ENCODE measurements around the gene PRSS33.

PRSS33 gene

GRCh38 chr16:2782583-2783351, 4.6 kb downstream of the PRSS33 start:
- intact Hi-C loops (cut with DNase I): loop anchor here (10.0 kb wide), 1 partner anchor 82 kb away; no protein-coding TSS in a partner anchor
- DNase-seq: peak in 2 of 42 donors; percentile 14 to 19

GRCh38 chr16:2779978-2780898, 7.1 kb downstream of the PRSS33 start:
- peak in 2 of 42 donors; percentile 19 to 21 for DNase-seq
- intact Hi-C loops (cut with DNase I): loop anchor here (10.0 kb wide), 1 partner anchor 85 kb away; no protein-coding TSS in a partner anchor

GRCh38 chr16:2779151-2779920, 8.0 kb downstream of the PRSS33 start:
- intact Hi-C loops (cut with DNase I): no loop called here
- DNase-seq: peak in 2 of 42 donors; percentile 26 to 28

- intact Hi-C loops (cut with DNase I): no loop called here
Observed at GRCh38 chr16:2778630-2778958, 8.8 kb downstream of the PRSS33 start.

GRCh38 chr16:2777903-2778629, 9.3 kb downstream of the PRSS33 start:
- intact Hi-C loops (cut with DNase I): loop anchor here (1.0 kb wide), 1 partner anchor 26 kb away; the partner anchor contains the start of gene SRRM2
- peak in 19 of 42 donors; percentile 15 to 59 (median 35) for DNase-seq

More at GRCh38 chr16:2778630-2778958, 8.8 kb downstream of the PRSS33 start:
- peak in 2 of 42 donors; percentile 28 to 32 for DNase-seq

- intact Hi-C loops (cut with DNase I): loop anchor here (1.0 kb wide), 1 partner anchor 25 kb away; the partner anchor contains the start of gene SRRM2
- peak; percentile 44 to 93 (median 85) for DNase-seq
Observed at GRCh38 chr16:2777231-2777902, 10.0 kb downstream of the PRSS33 start, which contains the start of gene ELOB. ELOB (minus strand) TSS chr16:2777280; CDS start chr16:2777239, 41 bp downstream.

- DNase-seq: peak in 8 of 42 donors; percentile 15 to 51 (median 34)
- intact Hi-C loops (cut with DNase I): loop anchor here (1.0 kb wide), 1 partner anchor 24 kb away; the partner anchor contains the start of gene SRRM2
Observed at GRCh38 chr16:2776500-2777139, 10.7 kb downstream of the PRSS33 start.

- intact Hi-C loops (cut with DNase I): no loop called here
- DNase-seq: no peak
Observed at GRCh38 chr16:2775765-2776499, 11.4 kb downstream of the PRSS33 start.

- intact Hi-C loops (cut with DNase I): no loop called here
- DNase-seq: no peak
Observed at GRCh38 chr16:2775131-2775716, 12.1 kb downstream of the PRSS33 start.

- DNase-seq: no peak
- intact Hi-C loops (cut with DNase I): no loop called here
Observed at GRCh38 chr16:2774161-2774891, 13.0 kb downstream of the PRSS33 start.

- DNase-seq: no peak
- intact Hi-C loops (cut with DNase I): no loop called here
Observed at GRCh38 chr16:2773188-2773968, 14.0 kb downstream of the PRSS33 start.

- no peak for DNase-seq
- intact Hi-C loops (cut with DNase I): no loop called here
Observed at GRCh38 chr16:2771496-2772402, 15.6 kb downstream of the PRSS33 start.

Data from head of caudate nucleus (tissue), 42 donors.